ENCODE measurements around the gene PLSCR2.

DNA sequence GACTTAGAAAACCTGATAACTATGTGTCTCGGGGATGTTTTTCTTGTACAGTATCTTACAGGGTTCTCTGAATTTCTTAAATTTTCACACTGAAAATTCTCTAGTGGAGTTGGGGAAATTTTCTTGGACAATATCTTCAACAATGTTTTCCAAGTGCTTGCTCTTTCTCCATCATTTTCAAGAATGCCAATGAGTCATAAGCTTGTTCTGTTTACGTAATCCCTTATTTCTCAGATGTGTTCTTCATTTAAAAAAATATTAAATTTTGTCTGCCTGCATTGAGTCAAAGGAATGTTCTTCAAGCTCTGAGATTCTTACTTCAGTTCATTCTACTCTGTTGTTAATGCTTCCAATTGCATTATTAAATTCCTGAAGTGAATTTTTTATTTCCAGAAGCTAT is 21.9 kb upstream of the PLSCR2 start:
- TF ChIP-seq POLR2AphosphoS5 (IDR thresholded peaks at IDR 0.05; ENCODE audit: borderline replicate concordance, low read depth, low read length) (no peak), EZH2 (IDR thresholded peaks at IDR 0.05) (no peak), FOXP2 (optimal IDR thresholded peaks at IDR 0.05; ENCODE audit: control extremely low read depth, extremely low read length, insufficient read depth) (no peak)
